KMS-11 (cell line): ENCODE measurements around the gene TFDP2.

Source experiments
- H2AFZ ChIP-seq: fragments of 200-600 bp; sonication (generic); 2 replicates; pipeline ENCODE4 v1.6.1; 2016; ENCODE audit warnings: antibody characterized with exemption, mixed run types, low read depth
- H3K27ac ChIP-seq: fragments of 200-600 bp; sonication (generic); 2 replicates; pipeline ENCODE4 v1.6.1; 2016; ENCODE audit warnings: mild to moderate bottlenecking, mixed run types
- H3K27me3 ChIP-seq: fragments of 200-600 bp; sonication (generic); 2 replicates; pipeline ENCODE4 v1.6.1; 2017; ENCODE audit warnings: mild to moderate bottlenecking, low read depth, mixed run types, moderate library complexity; ENCODE audit not compliant: insufficient read depth
- H3K36me3 ChIP-seq: fragments of 200-600 bp; sonication (generic); 2 replicates; pipeline ENCODE4 v1.6.1; 2017; ENCODE audit warnings: mild to moderate bottlenecking, mixed run types; ENCODE audit not compliant: insufficient read depth
- H3K4me1 ChIP-seq: fragments of 200-600 bp; sonication (generic); 2 replicates; pipeline ENCODE4 v1.6.1; 2016; ENCODE audit warnings: mild to moderate bottlenecking, low read depth, mixed run types; ENCODE audit not compliant: poor library complexity, severe bottlenecking
- H3K4me2 ChIP-seq: fragments of 200-600 bp; sonication (generic); 2 replicates; pipeline ENCODE4 v1.7.0; 2016; ENCODE audit warnings: mild to moderate bottlenecking, mixed run types
- H3K4me3 ChIP-seq: fragments of 200-600 bp; sonication (generic); IDR thresholded peaks from 2 replicates; pipeline ENCODE4 v1.6.1; 2017; ENCODE audit warnings: low read depth, low read length, mixed read lengths; ENCODE audit not compliant: insufficient read depth
- H3K79me2 ChIP-seq: fragments of 200-600 bp; sonication (generic); 2 replicates; pipeline ENCODE4 v1.6.1; 2016; ENCODE audit warnings: low read depth, mixed run types; ENCODE audit not compliant: insufficient read depth
- H3K9ac ChIP-seq: fragments of 200-600 bp; sonication (generic); 2 replicates; pipeline ENCODE4 v1.6.1; 2016; ENCODE audit warnings: mild to moderate bottlenecking, mixed run types
- H4K20me1 ChIP-seq: fragments of 200-600 bp; sonication (generic); 2 replicates; pipeline ENCODE4 v1.6.1; 2016; ENCODE audit warnings: mild to moderate bottlenecking, mixed run types; ENCODE audit not compliant: insufficient read depth
- CTCF ChIP-seq: fragments of 200-600 bp; sonication (generic); conservative IDR thresholded peaks from 2 replicates; pipeline ENCODE4 v1.6.1; 2017; ENCODE audit warnings: low read depth, mild to moderate bottlenecking, antibody characterized with exemption, low read length, moderate library complexity, mixed read lengths

The TFDP2 gene

GRCh38 chr3:142072816-142073215 lies 76.5 kb downstream of the TFDP2 start:
- TF ChIP-seq CTCF = no peak
- no peaks in the 10 kb centered on the region for H4K20me1 ChIP-seq
- no peaks in the 10 kb centered on the region for H3K27me3 ChIP-seq
- H3K79me2 ChIP-seq = no peaks in the 10 kb centered on the region
- no peaks in the 10 kb centered on the region for H3K4me1 ChIP-seq
- no peak overlapping the region for H3K4me2 ChIP-seq
- H3K4me3 ChIP-seq = no peak overlapping the region
- no peaks in the 10 kb centered on the region for H3K36me3 ChIP-seq
- no peak overlapping the region for H2AFZ ChIP-seq
- no peak overlapping the region for H3K27ac ChIP-seq
- no peak overlapping the region for H3K9ac ChIP-seq

GRCh38 chr3:142065932-142066331 lies 83.4 kb downstream of the TFDP2 start:
- H3K4me3 ChIP-seq = no peak overlapping the region

GRCh38 chr3:142065344-142065743 lies 84.0 kb downstream of the TFDP2 start:
- Histone ChIP-seq H3K27me3 (no peaks in the 10 kb centered on the region), H2AFZ (no peak overlapping the region), H3K9ac (no peak overlapping the region), H3K27ac (no peak overlapping the region), H3K4me1 (peaks cover 14% of the 10 kb centered on the region), H3K4me2 (no peak overlapping the region), H3K36me3 (no peaks in the 10 kb centered on the region), H4K20me1 (no peaks in the 10 kb centered on the region), H3K4me3 (no peak overlapping the region), H3K79me2 (no peaks in the 10 kb centered on the region)
- no peak for TF ChIP-seq CTCF

More at GRCh38 chr3:142065932-142066331, 83.4 kb downstream of the TFDP2 start:
- H3K4me2 ChIP-seq = no peak overlapping the region
- no peak overlapping the region for H3K9ac ChIP-seq
- H3K79me2 ChIP-seq = no peaks in the 10 kb centered on the region
- peaks cover 14% of the 10 kb centered on the region for H3K4me1 ChIP-seq
- H3K36me3 ChIP-seq = no peaks in the 10 kb centered on the region
- no peak for TF ChIP-seq CTCF
- no peaks in the 10 kb centered on the region for H3K27me3 ChIP-seq
- no peaks in the 10 kb centered on the region for H4K20me1 ChIP-seq
- no peak overlapping the region for H2AFZ ChIP-seq
- no peak overlapping the region for H3K27ac ChIP-seq

- Histone ChIP-seq H3K9ac (no peak overlapping the region), H3K4me2 (no peak overlapping the region), H3K4me1 (peaks cover 14% of the 10 kb centered on the region), H3K36me3 (no peaks in the 10 kb centered on the region), H3K27me3 (no peaks in the 10 kb centered on the region), H3K4me3 (no peak overlapping the region), H3K27ac (no peak overlapping the region), H2AFZ (no peak overlapping the region), H4K20me1 (no peaks in the 10 kb centered on the region), H3K79me2 (no peaks in the 10 kb centered on the region)
- TF ChIP-seq CTCF = no peak
Measured at GRCh38 chr3:142064454-142064853, 84.9 kb downstream of the TFDP2 start.

- Histone ChIP-seq H3K79me2 (no peaks in the 10 kb centered on the region), H2AFZ (no peak overlapping the region), H3K27me3 (no peaks in the 10 kb centered on the region), H3K4me1 (no peaks in the 10 kb centered on the region), H3K4me3 (no peak overlapping the region), H3K4me2 (no peak overlapping the region), H4K20me1 (no peaks in the 10 kb centered on the region), H3K27ac (no peak overlapping the region), H3K36me3 (no peaks in the 10 kb centered on the region), H3K9ac (no peak overlapping the region)
- TF ChIP-seq CTCF = no peak
Measured at GRCh38 chr3:142057331-142057725, 92.0 kb downstream of the TFDP2 start.
